Hepatocyte (in vitro differentiated cells): ENCODE data around the gene GNGT1. TPM values are rescaled to one million over a fixed set of nuclear protein-coding genes. Genes with fewer than 3 reads are reported as not detected.
A peak's percentile ranks its signal among the peaks of the same experiment; 100 is the strongest.
"Not testable (repeated sequence)": the region's sequence is repeated elsewhere in the genome, so short reads cannot be mapped to it uniquely, and the experiment has no call there.

ENCODE experiments used
- DNase-seq: peaks from one replicate; pipeline ENCODE4 v3.0.0-alpha.2; 2016; ENCODE audit warnings: low spot score
- H2AFZ ChIP-seq: fragments of 200-600 bp; sonication (generic); 2 replicates; pipeline ENCODE4 v1.6.0; 2016; ENCODE audit warnings: antibody characterized with exemption, mild to moderate bottlenecking
- H3K27ac ChIP-seq: fragments of 200-600 bp; sonication (generic); 2 replicates; pipeline ENCODE4 v1.5.1; 2016; ENCODE audit warnings: mild to moderate bottlenecking
- H3K27me3 ChIP-seq: fragments of 200-600 bp; sonication (generic); 2 replicates; pipeline ENCODE4 v1.6.1; 2016
- H3K36me3 ChIP-seq: fragments of 200-600 bp; sonication (generic); replicated peaks from 2 replicates; pipeline ENCODE4 v1.5.1; 2016; ENCODE audit warnings: low read depth; ENCODE audit not compliant: insufficient read depth
- H3K4me1 ChIP-seq: fragments of 200-600 bp; sonication (generic); 2 replicates; pipeline ENCODE4 v1.5.1; 2016; ENCODE audit warnings: mild to moderate bottlenecking, moderate library complexity; ENCODE audit not compliant: insufficient read depth
- H3K4me2 ChIP-seq: fragments of 200-600 bp; sonication (generic); 2 replicates; pipeline ENCODE4 v1.6.0; 2016
- H3K4me3 ChIP-seq: fragments of 200-600 bp; sonication (generic); 2 replicates; pipeline ENCODE4 v1.5.1; 2016; ENCODE audit warnings: mild to moderate bottlenecking
- H3K79me2 ChIP-seq: fragments of 200-600 bp; sonication (generic); 2 replicates; pipeline ENCODE4 v1.6.0; 2017; ENCODE audit warnings: mild to moderate bottlenecking
- H3K9me2 ChIP-seq: fragments of 200-600 bp; sonication (generic); replicated peaks from 2 replicates; pipeline ENCODE4 v1.6.0; 2017; ENCODE audit warnings: mild to moderate bottlenecking; ENCODE audit not compliant: insufficient read depth
- H3K9me3 ChIP-seq: fragments of 200-600 bp; sonication (generic); 2 replicates; pipeline ENCODE4 v1.5.1; 2016; ENCODE audit warnings: low read depth, mild to moderate bottlenecking
- H4K20me1 ChIP-seq: fragments of 200-600 bp; sonication (generic); 2 replicates; pipeline ENCODE4 v1.6.0; 2016; ENCODE audit warnings: mild to moderate bottlenecking; ENCODE audit not compliant: insufficient read depth, poor library complexity, severe bottlenecking
- CTCF ChIP-seq: fragments of 200-600 bp; sonication (generic); IDR thresholded peaks from 2 replicates; pipeline ENCODE4 v1.5.1; 2016; ENCODE audit warnings: antibody characterized with exemption, mild to moderate bottlenecking; ENCODE audit not compliant: poor library complexity
- EZH2 ChIP-seq: fragments of 200-600 bp; sonication (generic); IDR thresholded peaks from 2 replicates; pipeline ENCODE4 v1.6.1; 2016; ENCODE audit warnings: antibody characterized with exemption, mild to moderate bottlenecking, borderline replicate concordance
- EZH2phosphoT487 ChIP-seq: fragments of 200-600 bp; sonication (generic); IDR thresholded peaks from one replicate; pipeline ENCODE4 v1.6.1; 2018; ENCODE audit warnings: antibody characterized with exemption, mild to moderate bottlenecking, low read depth, moderate library complexity; ENCODE audit not compliant: unreplicated experiment, severe bottlenecking
- WGBS: methylation state at CpG from one replicate; pipeline ENCODE4 v1.1.6; 2016; ENCODE audit warnings: low lambda C conversion rate; ENCODE audit errors: missing lambda C conversion rate; 5-methylcytosine and 5-hydroxymethylcytosine counted together
- polyA plus RNA-seq: library from polyadenylated mRNA; unstranded; fragments of >200 nt; fragmentation: Nextera tagmentation; extraction: Ambion mirVana; gene quantifications from 2 replicates; pipeline ENCODE4 v1.2.1, GENCODE V29; 2016
- total RNA-seq: library from RNA; depleted of rRNA; stranded (reverse); fragments of >200 nt; gene quantifications from 2 replicates; pipeline ENCODE4 v1.2.3, GENCODE V29; 2014

GNGT1 gene
- total and polyA plus RNA-seq, 2 experiments from 2014 or later = 0.24 TPM; not detected in 1

- Histone ChIP-seq H3K27ac (no peak overlapping the region), H3K79me2 (no peaks in the 10 kb centered on the region), H3K4me3 (no peak overlapping the region), H2AFZ (no peak overlapping the region), H4K20me1 (no peaks in the 10 kb centered on the region), H3K9me2 (no peaks in the 10 kb centered on the region), H3K4me1 (no peaks in the 10 kb centered on the region), H3K9me3 (no peaks in the 10 kb centered on the region), H3K27me3 (no peaks in the 10 kb centered on the region), H3K36me3 (no peaks in the 10 kb centered on the region), H3K4me2 (no peak overlapping the region)
- peak; percentile 57 for DNase-seq
- WGBS = 95% methylated on average over 1 of the region's 1 CpG
- TF ChIP-seq EZH2phosphoT487 (no peak), CTCF (peak; percentile 58)
These were observed 3.5 kb upstream of the GNGT1 start for GRCh38 chr7:93902777-93903423.

GRCh38 chr7:93910076-93910994, 4.0 kb downstream of the GNGT1 start:
- 66% methylated on average over 3 of the region's 3 CpGs for WGBS
- Histone ChIP-seq H3K27ac (no peak overlapping the region), H3K4me2 (no peak overlapping the region)

GRCh38 chr7:93911242-93911641, 4.9 kb downstream of the GNGT1 start:
- peak overlapping the region; percentile 8 for H3K4me2 ChIP-seq
- not testable (repeated sequence) for H3K79me2 ChIP-seq, H2AFZ ChIP-seq, H3K36me3 ChIP-seq, H3K27ac ChIP-seq, H3K4me1 ChIP-seq, H3K9me2 ChIP-seq, DNase-seq, H3K27me3 ChIP-seq, H3K9me3 ChIP-seq, H4K20me1 ChIP-seq, H3K4me3 ChIP-seq
- 57% methylated on average over 3 of the region's 3 CpGs for WGBS

More at GRCh38 chr7:93910076-93910994, 4.0 kb downstream of the GNGT1 start:
- TF ChIP-seq EZH2phosphoT487 (no peak), EZH2 (no peak), CTCF (no peak)
- Histone ChIP-seq H3K4me1 (no peaks in the 10 kb centered on the region), H4K20me1 (no peaks in the 10 kb centered on the region), H3K36me3 (no peaks in the 10 kb centered on the region), H3K9me3 (no peaks in the 10 kb centered on the region), H3K4me3 (no peak overlapping the region), H3K9me2 (no peaks in the 10 kb centered on the region), H2AFZ (no peak overlapping the region), H3K79me2 (no peaks in the 10 kb centered on the region), H3K27me3 (no peaks in the 10 kb centered on the region)
- no peak for DNase-seq

- not testable (repeated sequence) for H3K27ac ChIP-seq, H3K4me3 ChIP-seq, H3K27me3 ChIP-seq, H3K36me3 ChIP-seq, H2AFZ ChIP-seq, DNase-seq, H4K20me1 ChIP-seq, H3K9me3 ChIP-seq, H3K4me2 ChIP-seq, H3K79me2 ChIP-seq, H3K4me1 ChIP-seq, H3K9me2 ChIP-seq
These were observed 5.3 kb downstream of the GNGT1 start for GRCh38 chr7:93911661-93912060.
